PC-3 (cell line): ENCODE data around the gene WDR26. TPM values are rescaled to one million over a fixed set of nuclear protein-coding genes. Genes with fewer than 3 reads are reported as not detected.

Source experiments
- ATAC-seq: fragments of 200-7000 bp; cut with Tn5 transposase; 2 replicates; pipeline ENCODE4 v1.9.1; 2020; ENCODE audit warnings: mild to moderate bottlenecking, moderate library complexity
- BruUV-seq: library from RNA; stranded (reverse); fragments of 400-500 nt; replicated peaks from 2 replicates; lab custom pipeline; 2021; lab: Mats Ljungman, UMichigan
- CTCF ChIA-PET: fragments of 300-600 bp; sonication (Branson Sonifier 250); formaldehyde crosslinking; loops from one replicate; lab custom pipeline; 2022; ENCODE audit warnings: antibody characterized with exemption; lab: Charles Lee
- POLR2A ChIA-PET: fragments of 300-600 bp; sonication (Branson Sonifier 250); formaldehyde crosslinking; loops from one replicate; lab custom pipeline; 2022; ENCODE audit warnings: antibody characterized with exemption; ENCODE audit not compliant: unreplicated experiment; lab: Charles Lee
- DNase-seq: peaks from one replicate; pipeline ENCODE4 v3.0.0-alpha.2; 2015
- H2AFZ ChIP-seq: fragments of 300-600 bp; sonication (generic); 2 replicates; pipeline ENCODE4 v1.6.0; 2016; ENCODE audit warnings: antibody characterized with exemption, low read length
- H3F3A ChIP-seq: fragments of 300-600 bp; sonication (generic); one replicate; pipeline ENCODE4 v1.6.0; 2017; ENCODE audit warnings: antibody characterized with exemption, low read length, control low read depth, mild to moderate bottlenecking; ENCODE audit not compliant: unreplicated experiment
- H3K27ac ChIP-seq: fragments of 300-600 bp; sonication (generic); 2 replicates; pipeline ENCODE4 v1.5.1; 2016; ENCODE audit warnings: mild to moderate bottlenecking, low read length
- H3K27me3 ChIP-seq: fragments of 300-600 bp; sonication (generic); 2 replicates; pipeline ENCODE4 v1.6.1; 2016; ENCODE audit warnings: low read length, mixed read lengths
- H3K36me3 ChIP-seq: fragments of 300-600 bp; sonication (generic); 2 replicates; pipeline ENCODE4 v1.6.1; 2016; ENCODE audit warnings: low read depth, mixed run types, low read length, mixed read lengths
- H3K4me1 ChIP-seq: fragments of 300-600 bp; sonication (generic); 2 replicates; pipeline ENCODE4 v1.5.1; 2016; ENCODE audit warnings: low read length; ENCODE audit not compliant: insufficient read depth
- H3K4me2 ChIP-seq: fragments of 300-600 bp; sonication (generic); 2 replicates; pipeline ENCODE4 v1.6.0; 2016; ENCODE audit warnings: low read length
- H3K4me3 ChIP-seq: fragments of 300-600 bp; sonication (generic); 2 replicates; pipeline ENCODE4 v1.5.1; 2016; ENCODE audit warnings: mild to moderate bottlenecking, low read length, mixed read lengths
- H3K79me2 ChIP-seq: fragments of 300-600 bp; sonication (generic); 2 replicates; pipeline ENCODE4 v1.6.1; 2017; ENCODE audit warnings: low read length, mixed read lengths
- H3K9ac ChIP-seq: fragments of 300-600 bp; sonication (generic); 2 replicates; pipeline ENCODE4 v1.6.0; 2016; ENCODE audit warnings: mild to moderate bottlenecking, low read length
- H3K9me2 ChIP-seq: fragments of 300-600 bp; sonication (generic); replicated peaks from 2 replicates; pipeline ENCODE4 v1.6.1; 2016; ENCODE audit warnings: mixed run types, low read length, mixed read lengths
- H3K9me3 ChIP-seq: fragments of 300-600 bp; sonication (generic); 2 replicates; pipeline ENCODE4 v1.6.1; 2016; ENCODE audit warnings: low read length, mixed read lengths
- H4K20me1 ChIP-seq: fragments of 300-600 bp; sonication (generic); 2 replicates; pipeline ENCODE4 v1.6.1; 2016; ENCODE audit warnings: low read length, mixed read lengths
- CTCF ChIP-seq: fragments of 300-600 bp; sonication (generic); conservative IDR thresholded peaks from 2 replicates; pipeline ENCODE4 v1.5.1; 2017; ENCODE audit warnings: antibody characterized with exemption, low read depth, mild to moderate bottlenecking, low read length
- EZH2 ChIP-seq: fragments of 300-600 bp; sonication (generic); IDR thresholded peaks from one replicate; pipeline ENCODE4 v1.6.1; 2017; ENCODE audit warnings: antibody characterized with exemption, mild to moderate bottlenecking, low read length; ENCODE audit not compliant: unreplicated experiment
- EZH2phosphoT487 ChIP-seq: fragments of 300-600 bp; sonication (generic); IDR thresholded peaks from 2 replicates; pipeline ENCODE4 v1.6.1; 2018; ENCODE audit warnings: mild to moderate bottlenecking, antibody characterized with exemption, low read length, borderline replicate concordance
- intact Hi-C: fragments of 100-400 bp; cut with micrococcal nuclease; formaldehyde crosslinking; loops from 2 replicates; pipeline ENCODE4 v1.9.0; 2023
- total RNA-seq: library from RNA; depleted of rRNA; stranded (reverse); fragments of >200 nt; gene quantifications from 2 replicates; pipeline ENCODE4 v1.2.3, GENCODE V29; 2014

WDR26 gene
- total RNA-seq, 1 experiment from 2014 or later = 40.7 TPM

DNA sequence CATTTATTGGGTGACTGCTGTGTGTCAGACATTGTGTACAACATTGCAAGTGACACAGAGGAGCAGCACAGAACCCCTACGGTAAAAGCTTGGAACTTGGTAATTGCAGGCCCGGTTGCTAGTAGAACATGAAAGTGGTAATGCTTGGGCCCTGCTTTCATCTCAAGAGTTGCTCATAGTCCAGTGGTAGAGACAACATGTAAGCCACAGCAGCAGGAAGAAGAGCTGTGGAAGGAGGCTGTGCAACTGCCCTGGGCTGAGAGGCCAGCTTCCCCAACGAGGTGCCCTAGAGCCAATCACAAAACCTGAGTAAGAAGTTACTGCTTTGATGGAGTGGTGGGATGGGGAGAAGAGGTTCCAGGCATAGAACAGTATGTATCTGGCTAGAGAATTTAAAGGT is 59.5 kb downstream of the WDR26 start:
- Histone ChIP-seq H3K9ac (no peak overlapping the region), H3K27ac (no peak overlapping the region), H2AFZ (no peak overlapping the region), H3K79me2 (no peaks in the 10 kb centered on the region), H3K9me3 (no peaks in the 10 kb centered on the region), H3K4me1 (peaks cover 18% of the 10 kb centered on the region), H3K27me3 (no peaks in the 10 kb centered on the region), H3F3A (no peaks in the 10 kb centered on the region), H4K20me1 (no peaks in the 10 kb centered on the region), H3K4me3 (no peak overlapping the region), H3K9me2 (no peaks in the 10 kb centered on the region), H3K36me3 (peaks cover 57% of the 10 kb centered on the region), H3K4me2 (no peak overlapping the region)
- no TSS peak for BruUV-seq
- intact Hi-C loops = no loop called here
- TF ChIP-seq EZH2 (no peak), EZH2phosphoT487 (no peak), CTCF (no peak)
- ChIA-PET CTCF (no interaction called here), POLR2A (no interaction called here)
- ATAC-seq = no peak
- DNase-seq = no peak

- Histone ChIP-seq H3K9me3 (no peaks in the 10 kb centered on the region), H3K9ac (no peak overlapping the region), H3K27me3 (no peaks in the 10 kb centered on the region), H3K9me2 (no peaks in the 10 kb centered on the region), H2AFZ (no peak overlapping the region), H3K79me2 (no peaks in the 10 kb centered on the region), H3F3A (no peaks in the 10 kb centered on the region), H3K4me1 (peaks cover 18% of the 10 kb centered on the region), H4K20me1 (no peaks in the 10 kb centered on the region), H3K4me2 (no peak overlapping the region), H3K4me3 (no peak overlapping the region), H3K36me3 (peaks cover 58% of the 10 kb centered on the region), H3K27ac (no peak overlapping the region)
- CTCF ChIA-PET = no interaction called here
- TF ChIP-seq CTCF = no peak
- TF ChIP-seq EZH2phosphoT487 = no peak
- no peak for TF ChIP-seq EZH2
- intact Hi-C loops = no loop called here
- DNase-seq = no peak
- BruUV-seq = no TSS peak
- POLR2A ChIA-PET = no interaction called here
- no peak for ATAC-seq
Measured at GRCh38 chr1:224373008-224373590, 61.5 kb downstream of the WDR26 start.

DNA sequence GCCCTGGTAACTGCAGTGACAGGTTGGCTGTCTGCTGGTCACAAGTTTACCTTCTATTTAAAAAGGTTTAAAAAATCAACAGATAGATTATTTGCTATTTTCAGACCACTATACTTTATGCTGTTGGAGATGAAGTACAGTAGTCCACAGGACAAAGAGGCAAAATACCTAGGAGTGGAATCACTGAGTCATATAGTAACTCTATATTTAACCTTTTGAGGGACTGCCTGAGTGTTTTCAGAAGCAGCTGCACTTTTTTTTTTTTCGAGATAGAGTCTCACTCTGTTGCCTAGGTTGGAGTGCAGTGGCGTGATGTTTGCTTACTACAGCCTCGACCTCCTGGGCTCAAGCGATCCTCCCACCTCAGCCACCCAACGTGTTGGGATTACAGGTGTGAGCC is 66.2 kb downstream of the WDR26 start:
- Histone ChIP-seq H3K9me3 (no peaks in the 10 kb centered on the region), H3K4me3 (no peak overlapping the region), H3F3A (no peaks in the 10 kb centered on the region), H3K79me2 (peaks cover 25% of the 10 kb centered on the region), H3K9me2 (no peaks in the 10 kb centered on the region), H3K4me1 (no peaks in the 10 kb centered on the region), H2AFZ (no peak overlapping the region), H4K20me1 (no peaks in the 10 kb centered on the region), H3K27ac (no peak overlapping the region), H3K36me3 (peaks cover 45% of the 10 kb centered on the region), H3K27me3 (no peaks in the 10 kb centered on the region), H3K9ac (no peak overlapping the region), H3K4me2 (no peak overlapping the region)
- ATAC-seq (no peak), DNase-seq (no peak)
- intact Hi-C loops = no loop called here
- TF ChIP-seq EZH2phosphoT487 (no peak), EZH2 (no peak), CTCF (no peak)
- POLR2A ChIA-PET = no interaction called here
- no TSS peak for BruUV-seq
- CTCF ChIA-PET = no interaction called here
